GM12878 (cell line): ENCODE data around the gene TNKS1BP1.

Source experiments
- CBFB ChIP-seq: IDR thresholded peaks from 2 replicates; pipeline ENCODE4 v1.6.1; 2016; ENCODE audit warnings: antibody characterized with exemption, low read depth
- CTCF ChIP-seq, 3 experiments: IDR thresholded peaks in 2 of 3; conservative IDR thresholded peaks in 1 of 3; 2 replicates each; pipeline ENCODE4 v1.5.1; 2011; ENCODE audit warnings: low read depth in 3 of 3, low read length in 3 of 3, mild to moderate bottlenecking in 3 of 3, control low read depth in 2 of 3, moderate library complexity in 2 of 3, inconsistent platforms in 1 of 3, mixed read lengths in 1 of 3; ENCODE audit not compliant: control insufficient read depth in 2 of 3, insufficient read depth in 1 of 3; ENCODE audit errors: extremely low read depth in 1 of 3
- DPF2 ChIP-seq: fragments of 450-650 bp; IDR thresholded peaks from 2 replicates; pipeline ENCODE4 v1.6.1; 2017; ENCODE audit warnings: mild to moderate bottlenecking
- ELK1 ChIP-seq: IDR thresholded peaks from 2 replicates; pipeline ENCODE4 v1.6.1; 2012; ENCODE audit warnings: low read depth, low read length, improper control_type of control experiment
- KDM1A ChIP-seq: fragments of 200-600 bp; sonication (generic); IDR thresholded peaks from 2 replicates; pipeline ENCODE4 v1.6.1; 2016; ENCODE audit warnings: borderline replicate concordance
- MEF2A ChIP-seq: IDR thresholded peaks from 2 replicates; pipeline ENCODE4 v1.6.1; 2011; ENCODE audit warnings: low read depth, mild to moderate bottlenecking, low read length, moderate library complexity; ENCODE audit not compliant: insufficient read depth
- NKRF ChIP-seq: fragments of 450-650 bp; conservative IDR thresholded peaks from 2 replicates; pipeline ENCODE4 v1.6.1; 2017; ENCODE audit warnings: mild to moderate bottlenecking, moderate library complexity
- PKNOX1 ChIP-seq: fragments of 450-650 bp; IDR thresholded peaks from 2 replicates; pipeline ENCODE4 v1.6.1; 2016; ENCODE audit warnings: mild to moderate bottlenecking
- POLR2A ChIP-seq: IDR thresholded peaks from 2 replicates; pipeline ENCODE4 v1.6.1; 2011; ENCODE audit warnings: low read depth, mild to moderate bottlenecking, low read length
- RELA ChIP-seq: fragments of 450-650 bp; IDR thresholded peaks from 2 replicates; pipeline ENCODE4 v1.8.0; 2014; ENCODE audit warnings: borderline replicate concordance; ENCODE audit not compliant: partially characterized antibody
- SUZ12 ChIP-seq: fragments of 200-600 bp; sonication (generic); IDR thresholded peaks from one replicate; pipeline ENCODE4 v1.6.1; 2018; ENCODE audit warnings: antibody characterized with exemption, mild to moderate bottlenecking; ENCODE audit not compliant: unreplicated experiment
- USF1 ChIP-seq: IDR thresholded peaks from 2 replicates; pipeline ENCODE4 v1.6.1; 2011; ENCODE audit warnings: borderline replicate concordance, low read depth, mild to moderate bottlenecking, moderate library complexity, mixed read lengths, low read length; ENCODE audit not compliant: insufficient read depth; ENCODE audit errors: extremely low read length
- WRNIP1 ChIP-seq: IDR thresholded peaks from 2 replicates; pipeline ENCODE4 v1.6.1; 2011; ENCODE audit warnings: low read depth, low read length, improper control_type of control experiment, borderline replicate concordance
- ZNF217 ChIP-seq: fragments of 450-650 bp; IDR thresholded peaks from 2 replicates; pipeline ENCODE4 v1.6.1; 2017; ENCODE audit warnings: antibody characterized with exemption, mild to moderate bottlenecking

GRCh38 chr11:57357856-57358255 is 33.1 kb upstream of the TNKS1BP1 start:
- TF ChIP-seq NKRF (no peak), SUZ12 (no peak), WRNIP1 (no peak), PKNOX1 (no peak), CTCF (IDR thresholded peaks at IDR 0.05 in 2 of 3, conservative IDR thresholded peaks at IDR 0.05 in 1 of 3; ENCODE audit: control insufficient read depth in 2 of 3, extremely low read depth in 1 of 3, insufficient read depth in 1 of 3, low read depth in 3 of 3, low read length in 3 of 3) (no peak), DPF2 (no peak), ELK1 (no peak), MEF2A (no peak), USF1 (no peak), POLR2A (no peak), ZNF217 (no peak), KDM1A (no peak), RELA (no peak), CBFB (no peak)
